ENCODE results near the gene XPO5. TPM values are rescaled to one million over a fixed set of nuclear protein-coding genes. Genes with fewer than 3 reads are reported as not detected.

Gene XPO5
- total and polyA plus RNA-seq, 9 of the 15 experiments (the other 6 are each of a cell fraction or from before 2014, with no cell fraction given) = 36.0 to 170 (median 99.1) TPM

DNA sequence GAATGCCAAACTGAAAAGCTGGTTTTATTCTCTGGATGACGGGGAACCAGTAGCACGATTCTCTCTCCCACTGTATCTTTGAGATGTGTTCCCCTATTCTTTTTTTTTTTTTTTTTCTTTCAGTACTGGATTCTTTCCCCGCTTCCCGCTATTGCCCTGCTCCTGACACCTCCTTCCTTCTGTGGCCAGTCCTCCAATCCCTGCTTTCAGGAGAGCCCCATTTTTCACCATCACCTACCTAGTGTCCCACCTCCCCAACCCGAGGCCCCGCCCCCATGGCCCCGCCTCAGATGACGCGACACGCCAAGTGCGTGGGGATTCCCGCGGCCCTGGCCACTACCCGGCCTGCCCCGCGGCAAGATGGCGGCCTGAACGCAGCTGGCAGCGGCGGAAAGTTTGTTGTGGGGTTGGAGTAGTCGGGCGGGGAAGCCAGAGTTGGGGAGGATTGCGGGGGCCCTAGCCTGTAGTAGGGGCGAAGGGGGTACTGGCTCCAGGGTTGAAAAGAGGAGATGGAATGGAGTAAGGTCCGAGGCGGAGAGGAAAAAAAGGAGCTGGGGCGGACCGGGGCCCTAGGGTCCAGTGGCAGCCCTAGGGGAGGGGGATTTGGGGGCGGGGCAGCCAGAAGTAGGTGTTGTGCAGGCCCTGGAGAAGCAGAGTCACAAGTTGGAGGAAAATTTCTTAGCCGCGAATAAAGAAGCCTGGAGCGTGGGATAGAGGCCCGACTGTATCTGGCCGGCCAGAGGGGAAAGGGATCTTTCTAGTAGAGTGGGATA is 98.4 kb downstream of the XPO5 start, which contains the start of gene TJAP1 (continued):
- TF ChIP-seq, protein P1, sequence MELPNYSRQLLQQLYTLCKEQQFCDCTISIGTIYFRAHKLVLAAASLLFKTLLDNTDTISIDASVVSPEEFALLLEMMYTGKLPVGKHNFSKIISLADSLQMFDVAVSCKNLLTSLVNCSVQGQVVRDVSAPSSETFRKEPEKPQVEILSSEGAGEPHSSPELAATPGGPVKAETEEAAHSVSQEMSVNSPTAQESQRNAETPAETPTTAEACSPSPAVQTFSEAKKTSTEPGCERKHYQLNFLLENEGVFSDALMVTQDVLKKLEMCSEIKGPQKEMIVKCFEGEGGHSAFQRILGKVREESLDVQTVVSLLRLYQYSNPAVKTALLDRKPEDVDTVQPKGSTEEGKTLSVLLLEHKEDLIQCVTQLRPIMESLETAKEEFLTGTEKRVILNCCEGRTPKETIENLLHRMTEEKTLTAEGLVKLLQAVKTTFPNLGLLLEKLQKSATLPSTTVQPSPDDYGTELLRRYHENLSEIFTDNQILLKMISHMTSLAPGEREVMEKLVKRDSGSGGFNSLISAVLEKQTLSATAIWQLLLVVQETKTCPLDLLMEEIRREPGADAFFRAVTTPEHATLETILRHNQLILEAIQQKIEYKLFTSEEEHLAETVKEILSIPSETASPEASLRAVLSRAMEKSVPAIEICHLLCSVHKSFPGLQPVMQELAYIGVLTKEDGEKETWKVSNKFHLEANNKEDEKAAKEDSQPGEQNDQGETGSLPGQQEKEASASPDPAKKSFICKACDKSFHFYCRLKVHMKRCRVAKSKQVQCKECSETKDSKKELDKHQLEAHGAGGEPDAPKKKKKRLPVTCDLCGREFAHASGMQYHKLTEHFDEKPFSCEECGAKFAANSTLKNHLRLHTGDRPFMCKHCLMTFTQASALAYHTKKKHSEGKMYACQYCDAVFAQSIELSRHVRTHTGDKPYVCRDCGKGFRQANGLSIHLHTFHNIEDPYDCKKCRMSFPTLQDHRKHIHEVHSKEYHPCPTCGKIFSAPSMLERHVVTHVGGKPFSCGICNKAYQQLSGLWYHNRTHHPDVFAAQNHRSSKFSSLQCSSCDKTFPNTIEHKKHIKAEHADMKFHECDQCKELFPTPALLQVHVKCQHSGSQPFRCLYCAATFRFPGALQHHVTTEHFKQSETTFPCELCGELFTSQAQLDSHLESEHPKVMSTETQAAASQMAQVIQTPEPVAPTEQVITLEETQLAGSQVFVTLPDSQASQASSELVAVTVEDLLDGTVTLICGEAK (IDR thresholded peaks at IDR 0.05) = no peak
- TF ChIP-seq, protein P1 (CRISPR knock-in tag; IDR thresholded peaks at IDR 0.05) = no peak
- TF ChIP-seq HOXB6 (CRISPR knock-in tag; IDR thresholded peaks at IDR 0.05; ENCODE audit: borderline replicate concordance) (no peak), ZNF354B (CRISPR knock-in tag; IDR thresholded peaks at IDR 0.05) (no peak), ZNF217 (CRISPR knock-in tag; IDR thresholded peaks at IDR 0.05) (no peak), RAD51 (IDR thresholded peaks at IDR 0.05; ENCODE audit: borderline replicate concordance, low read depth) (no peak), COPS2 (conservative IDR thresholded peaks at IDR 0.05) (no peak), GTF2F1 (IDR thresholded peaks at IDR 0.05; ENCODE audit: low read depth, low read length) (no peak), FOSL1 (tag; conservative IDR thresholded peaks at IDR 0.05) (0 out of 2 replicates have a peak, but pooled peaks have one; percentile 32), PHB (CRISPR knock-in tag; IDR thresholded peaks at IDR 0.05) (no peak), SMARCB1 (IDR thresholded peaks at IDR 0.05; ENCODE audit: insufficient read length, low read depth) (no peak), ZNF41 (CRISPR knock-in tag; conservative IDR thresholded peaks at IDR 0.05) (no peak), MXI1 (IDR thresholded peaks at IDR 0.05; ENCODE audit: low read depth, low read length) (0 out of 2 replicates have a peak, but pooled peaks have one; percentile 12)
- TF ChIP-seq, protein P2, sequence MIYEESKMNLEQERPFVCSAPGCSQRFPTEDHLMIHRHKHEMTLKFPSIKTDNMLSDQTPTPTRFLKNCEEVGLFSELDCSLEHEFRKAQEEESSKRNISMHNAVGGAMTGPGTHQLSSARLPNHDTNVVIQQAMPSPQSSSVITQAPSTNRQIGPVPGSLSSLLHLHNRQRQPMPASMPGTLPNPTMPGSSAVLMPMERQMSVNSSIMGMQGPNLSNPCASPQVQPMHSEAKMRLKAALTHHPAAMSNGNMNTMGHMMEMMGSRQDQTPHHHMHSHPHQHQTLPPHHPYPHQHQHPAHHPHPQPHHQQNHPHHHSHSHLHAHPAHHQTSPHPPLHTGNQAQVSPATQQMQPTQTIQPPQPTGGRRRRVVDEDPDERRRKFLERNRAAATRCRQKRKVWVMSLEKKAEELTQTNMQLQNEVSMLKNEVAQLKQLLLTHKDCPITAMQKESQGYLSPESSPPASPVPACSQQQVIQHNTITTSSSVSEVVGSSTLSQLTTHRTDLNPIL (CRISPR knock-in tag; IDR thresholded peaks at IDR 0.05) = no peak
- TF ChIP-seq, protein P3, sequence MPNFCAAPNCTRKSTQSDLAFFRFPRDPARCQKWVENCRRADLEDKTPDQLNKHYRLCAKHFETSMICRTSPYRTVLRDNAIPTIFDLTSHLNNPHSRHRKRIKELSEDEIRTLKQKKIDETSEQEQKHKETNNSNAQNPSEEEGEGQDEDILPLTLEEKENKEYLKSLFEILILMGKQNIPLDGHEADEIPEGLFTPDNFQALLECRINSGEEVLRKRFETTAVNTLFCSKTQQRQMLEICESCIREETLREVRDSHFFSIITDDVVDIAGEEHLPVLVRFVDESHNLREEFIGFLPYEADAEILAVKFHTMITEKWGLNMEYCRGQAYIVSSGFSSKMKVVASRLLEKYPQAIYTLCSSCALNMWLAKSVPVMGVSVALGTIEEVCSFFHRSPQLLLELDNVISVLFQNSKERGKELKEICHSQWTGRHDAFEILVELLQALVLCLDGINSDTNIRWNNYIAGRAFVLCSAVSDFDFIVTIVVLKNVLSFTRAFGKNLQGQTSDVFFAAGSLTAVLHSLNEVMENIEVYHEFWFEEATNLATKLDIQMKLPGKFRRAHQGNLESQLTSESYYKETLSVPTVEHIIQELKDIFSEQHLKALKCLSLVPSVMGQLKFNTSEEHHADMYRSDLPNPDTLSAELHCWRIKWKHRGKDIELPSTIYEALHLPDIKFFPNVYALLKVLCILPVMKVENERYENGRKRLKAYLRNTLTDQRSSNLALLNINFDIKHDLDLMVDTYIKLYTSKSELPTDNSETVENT (CRISPR knock-in tag; IDR thresholded peaks at IDR 0.05) = no peak
